ENCODE data around the gene IGFBP4.

IGFBP4 gene

DNA sequence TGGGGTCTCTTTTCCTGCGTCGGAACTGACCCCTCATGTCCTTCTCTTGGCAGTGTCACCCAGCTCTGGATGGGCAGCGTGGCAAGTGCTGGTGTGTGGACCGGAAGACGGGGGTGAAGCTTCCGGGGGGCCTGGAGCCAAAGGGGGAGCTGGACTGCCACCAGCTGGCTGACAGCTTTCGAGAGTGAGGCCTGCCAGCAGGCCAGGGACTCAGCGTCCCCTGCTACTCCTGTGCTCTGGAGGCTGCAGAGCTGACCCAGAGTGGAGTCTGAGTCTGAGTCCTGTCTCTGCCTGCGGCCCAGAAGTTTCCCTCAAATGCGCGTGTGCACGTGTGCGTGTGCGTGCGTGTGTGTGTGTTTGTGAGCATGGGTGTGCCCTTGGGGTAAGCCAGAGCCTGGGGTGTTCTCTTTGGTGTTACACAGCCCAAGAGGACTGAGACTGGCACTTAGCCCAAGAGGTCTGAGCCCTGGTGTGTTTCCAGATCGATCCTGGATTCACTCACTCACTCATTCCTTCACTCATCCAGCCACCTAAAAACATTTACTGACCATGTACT is 13.2 kb downstream of the IGFBP4 start:
- no peak for DNase-seq (ENCODE audit: low spot score)

DNA sequence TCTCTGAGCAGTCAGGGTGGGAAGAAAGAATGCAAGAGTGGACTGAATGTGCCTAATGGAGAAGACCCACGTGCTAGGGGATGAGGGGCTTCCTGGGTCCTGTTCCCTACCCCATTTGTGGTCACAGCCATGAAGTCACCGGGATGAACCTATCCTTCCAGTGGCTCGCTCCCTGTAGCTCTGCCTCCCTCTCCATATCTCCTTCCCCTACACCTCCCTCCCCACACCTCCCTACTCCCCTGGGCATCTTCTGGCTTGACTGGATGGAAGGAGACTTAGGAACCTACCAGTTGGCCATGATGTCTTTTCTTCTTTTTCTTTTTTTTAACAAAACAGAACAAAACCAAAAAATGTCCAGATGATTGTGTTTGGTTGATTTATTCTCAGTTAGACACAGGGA is 14.1 kb downstream of the IGFBP4 start:
- DNase-seq (ENCODE audit: low spot score): no peak

DNA sequence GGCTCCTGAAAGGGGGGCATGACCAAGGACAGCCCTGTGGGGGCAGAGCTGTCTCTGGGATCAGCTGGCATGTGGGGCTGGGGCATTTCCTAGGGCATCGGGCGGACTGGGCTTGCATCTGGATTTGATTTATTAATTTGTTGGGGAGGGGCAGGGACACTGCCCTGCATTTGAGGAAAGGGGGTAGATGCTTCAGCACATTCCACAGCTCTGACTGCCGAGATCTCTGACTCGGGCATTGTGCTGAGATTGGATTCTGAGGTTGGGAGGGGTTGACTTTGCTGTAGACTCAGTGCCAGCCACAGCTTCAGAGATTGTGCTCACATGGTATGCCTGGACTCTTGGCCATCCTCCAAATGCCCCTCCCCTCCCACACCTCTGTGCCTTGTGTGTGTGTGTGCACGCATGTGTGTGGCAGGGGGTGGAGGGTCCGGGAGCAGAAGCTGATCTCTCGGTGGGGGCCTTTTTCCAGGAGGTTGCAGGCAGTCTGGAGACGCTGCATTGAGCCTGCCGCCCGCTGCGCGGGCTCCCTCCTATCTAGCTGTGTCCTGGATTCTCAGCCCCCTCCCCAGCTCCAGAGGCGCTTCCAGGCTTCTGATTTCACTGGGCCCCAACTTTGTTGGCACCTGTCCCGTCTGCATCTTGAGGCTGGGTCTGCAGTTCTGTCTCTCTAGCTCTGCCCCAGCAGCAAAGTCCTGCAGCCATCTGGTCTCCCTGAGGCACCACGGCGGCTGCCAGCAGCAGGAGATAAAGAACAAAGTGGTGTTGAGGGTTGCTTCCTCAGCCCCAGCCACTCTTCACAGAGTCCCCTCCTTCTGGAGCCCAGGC is 14.9 kb downstream of the IGFBP4 start:
- peak; percentile 90 for DNase-seq (ENCODE audit: low spot score)

DNA sequence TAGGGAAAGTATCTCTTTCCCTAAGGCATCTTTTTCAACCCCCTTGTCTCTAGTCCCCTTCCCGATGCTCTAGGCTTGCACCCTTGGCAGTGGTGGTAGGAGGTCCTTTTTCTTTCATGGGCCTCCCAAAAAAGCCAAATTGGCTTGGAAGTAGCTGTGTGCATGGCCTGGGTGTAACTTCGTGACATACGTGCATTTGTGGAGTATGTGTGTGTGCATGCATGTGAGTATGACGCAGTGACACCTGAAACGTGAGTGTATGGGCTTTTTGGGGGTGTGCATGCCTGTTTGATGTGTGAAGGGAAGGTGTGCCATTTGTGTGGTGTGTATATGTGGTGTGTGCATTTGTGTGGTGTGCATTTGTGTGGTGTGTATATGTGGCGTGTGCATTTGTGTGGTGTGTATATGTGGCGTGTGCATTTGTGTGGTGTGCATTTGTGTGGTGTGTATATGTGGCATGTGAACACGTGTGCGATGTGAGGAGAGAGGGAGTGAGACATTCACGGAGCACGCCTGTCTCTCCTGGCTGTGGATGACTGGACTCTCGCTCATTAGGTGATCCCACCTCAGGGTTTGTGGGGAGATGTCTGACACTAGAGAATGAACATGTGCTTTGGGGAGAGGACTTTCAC is 15.7 kb downstream of the IGFBP4 start:
- DNase-seq (ENCODE audit: low spot score): no peak

DNA sequence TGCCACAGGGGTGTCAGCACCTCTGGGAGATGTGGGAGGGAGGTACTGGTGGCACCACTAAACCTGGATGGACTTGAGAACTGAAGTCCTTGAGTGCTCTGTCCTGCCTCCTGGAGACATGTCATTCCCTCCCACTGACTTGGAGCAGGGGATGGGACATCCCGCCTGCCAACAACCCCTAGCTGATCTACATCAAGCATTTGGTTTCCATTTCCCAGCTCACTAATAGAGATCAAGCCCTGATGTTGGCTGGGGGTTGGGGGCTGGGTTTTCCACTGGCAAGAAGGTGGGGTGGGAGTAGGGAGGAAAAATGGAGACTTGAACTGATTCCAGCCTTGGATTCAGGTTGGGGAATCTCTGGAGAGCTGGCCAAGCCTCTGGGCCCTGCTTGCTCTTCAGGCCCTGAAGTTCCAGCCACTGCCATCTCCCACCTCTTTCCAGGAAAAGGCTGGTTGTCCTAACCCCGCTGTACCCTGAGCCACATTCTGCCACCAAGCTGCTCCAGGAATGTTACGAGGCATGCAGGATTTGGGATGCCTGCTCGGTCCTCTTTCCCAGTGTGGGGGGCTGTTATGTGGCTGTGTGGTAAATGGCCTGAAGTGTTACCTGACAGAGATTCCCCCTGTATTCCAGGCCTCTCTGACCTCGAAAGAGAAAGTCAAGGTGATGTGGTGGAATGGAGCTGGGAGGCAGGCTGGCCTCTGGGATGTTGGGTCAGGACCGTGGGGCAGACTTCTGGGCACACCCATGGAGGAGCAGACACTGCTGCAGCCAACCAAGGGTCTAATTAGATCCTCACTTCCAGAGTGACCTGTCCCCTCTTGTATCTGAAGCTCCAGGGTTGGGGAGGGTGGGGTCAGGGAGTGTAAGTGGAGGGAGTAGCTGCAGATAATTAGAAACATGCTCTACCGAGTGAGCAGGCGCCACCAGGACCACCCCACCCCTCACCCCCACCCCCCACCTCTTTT is 16.7 kb downstream of the IGFBP4 start:
- DNase-seq (ENCODE audit: low spot score): no peak

DNA sequence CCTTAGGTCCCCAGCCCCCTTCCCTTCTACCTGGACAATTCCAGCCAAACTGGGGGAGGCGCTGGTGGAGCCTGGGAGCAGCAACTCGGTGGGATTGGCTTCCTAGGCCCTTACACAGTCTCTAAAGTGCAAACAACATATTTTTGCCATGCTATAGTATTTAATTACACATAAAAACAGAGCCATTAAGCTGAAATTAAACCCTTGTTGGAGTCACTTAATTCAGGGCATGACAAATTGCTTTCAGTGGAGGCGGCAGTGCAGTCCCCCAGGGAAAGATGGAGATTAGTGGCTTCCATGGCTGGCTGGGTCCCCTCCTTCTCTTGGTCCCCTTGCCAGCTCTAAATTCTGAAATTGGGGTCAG is 17.3 kb downstream of the IGFBP4 start:
- DNase-seq (ENCODE audit: low spot score): no peak

DNA sequence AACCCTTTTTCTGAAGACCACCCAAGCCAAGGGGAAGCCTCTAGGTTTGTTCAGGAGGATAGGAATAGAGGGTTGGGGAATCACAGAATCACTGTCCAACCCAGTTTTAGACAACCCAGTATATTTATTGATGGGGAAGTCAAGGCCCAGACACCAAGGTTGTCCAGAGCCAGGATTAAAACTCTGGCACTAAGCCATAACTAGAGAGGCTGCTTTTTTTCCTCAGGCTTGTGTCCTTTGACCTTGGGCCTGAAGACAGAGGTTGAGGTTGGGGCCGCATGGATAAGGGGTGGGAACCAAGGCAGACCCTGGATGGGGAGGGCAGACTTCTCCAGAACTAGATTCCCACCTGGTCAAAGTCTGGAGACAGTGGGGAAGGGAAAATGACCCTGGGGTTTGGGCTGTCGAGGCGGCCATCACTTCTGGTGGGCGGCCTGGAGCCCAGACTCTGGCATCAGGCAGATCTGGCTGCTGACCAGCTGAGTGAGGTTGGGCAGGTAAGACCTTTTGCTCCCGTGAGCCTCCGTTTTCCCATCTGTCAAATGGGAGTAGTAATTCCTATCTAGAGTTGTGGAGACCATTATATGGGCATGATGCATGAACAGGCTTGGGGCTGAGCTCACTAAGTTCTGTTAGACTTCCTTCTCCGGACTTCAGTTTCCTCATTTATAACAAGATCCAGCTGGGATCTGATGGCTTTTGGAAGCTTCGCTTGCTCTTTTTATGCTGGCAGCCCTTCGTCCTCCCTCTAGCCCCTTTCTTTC is 17.9 kb downstream of the IGFBP4 start:
- DNase-seq (ENCODE audit: low spot score): no peak

DNA sequence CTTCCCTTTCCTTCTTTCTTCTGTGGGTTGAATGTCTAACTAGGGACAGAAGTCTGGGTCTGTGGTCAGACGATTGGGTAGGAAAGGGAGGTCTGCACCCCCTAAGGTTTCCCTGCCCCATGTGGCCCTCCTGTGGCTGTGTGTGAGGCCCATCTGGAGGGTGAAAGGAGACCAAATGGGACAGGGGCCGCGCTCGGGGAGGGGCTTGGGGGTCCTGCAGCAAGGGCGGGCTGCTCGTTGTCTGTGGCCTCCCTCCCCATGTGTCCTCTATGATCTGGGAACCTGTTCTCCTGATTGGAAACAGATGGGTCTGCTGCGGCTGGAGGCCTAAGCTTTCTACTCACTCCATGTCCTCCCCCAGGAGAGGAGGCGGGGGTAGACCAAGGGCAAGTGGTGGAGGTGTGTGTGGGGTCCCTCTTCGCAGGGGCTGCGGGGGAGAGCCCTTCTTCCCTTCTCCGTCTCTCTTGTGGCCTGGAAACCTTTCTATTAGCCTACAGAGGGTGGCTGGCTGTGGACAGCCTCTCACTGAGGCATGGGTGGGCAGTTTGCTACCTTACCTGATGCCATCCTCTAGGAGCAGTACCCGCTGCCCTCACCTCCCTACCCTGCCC is 18.6 kb downstream of the IGFBP4 start:
- DNase-seq (ENCODE audit: low spot score): peak; percentile 54

DNA sequence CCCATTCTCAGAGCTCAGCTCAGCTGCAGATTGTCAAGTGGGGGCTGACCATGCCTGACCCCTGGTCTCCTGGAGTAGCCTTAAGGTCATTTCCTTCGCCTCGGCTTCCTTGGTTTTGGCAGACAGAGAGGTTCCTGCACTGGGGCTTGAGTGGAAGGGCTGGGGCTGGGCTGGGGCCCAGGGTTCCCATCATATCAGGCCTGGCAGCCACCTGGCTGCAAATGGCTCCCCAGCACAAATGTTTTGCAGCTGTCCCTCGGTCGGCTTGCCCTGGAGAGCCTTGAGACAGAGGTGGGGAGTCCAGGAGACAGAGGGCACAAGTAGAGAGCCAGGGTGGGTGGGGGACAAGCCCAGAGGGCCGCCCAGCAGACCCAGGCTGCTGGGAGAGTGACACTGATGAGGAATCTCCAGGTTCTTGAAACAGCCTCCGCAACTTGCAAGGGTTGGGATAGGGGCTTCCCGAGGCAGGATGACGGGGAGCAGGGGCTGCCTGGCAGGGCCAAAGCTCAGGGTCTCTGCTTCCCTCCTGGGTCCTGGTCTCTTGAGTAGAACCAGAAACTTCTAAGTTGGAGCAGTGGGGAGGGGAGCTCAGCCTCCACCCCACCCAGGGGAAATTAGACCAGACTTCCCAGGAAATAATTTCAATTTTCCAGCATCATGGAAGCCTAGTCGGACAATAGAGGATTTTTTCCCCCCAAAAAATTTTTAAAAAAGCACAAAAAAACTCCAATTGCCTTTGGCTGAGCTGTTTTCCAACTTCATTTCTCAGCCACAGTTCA is 19.3 kb downstream of the IGFBP4 start:
- DNase-seq (ENCODE audit: low spot score): no peak

DNA sequence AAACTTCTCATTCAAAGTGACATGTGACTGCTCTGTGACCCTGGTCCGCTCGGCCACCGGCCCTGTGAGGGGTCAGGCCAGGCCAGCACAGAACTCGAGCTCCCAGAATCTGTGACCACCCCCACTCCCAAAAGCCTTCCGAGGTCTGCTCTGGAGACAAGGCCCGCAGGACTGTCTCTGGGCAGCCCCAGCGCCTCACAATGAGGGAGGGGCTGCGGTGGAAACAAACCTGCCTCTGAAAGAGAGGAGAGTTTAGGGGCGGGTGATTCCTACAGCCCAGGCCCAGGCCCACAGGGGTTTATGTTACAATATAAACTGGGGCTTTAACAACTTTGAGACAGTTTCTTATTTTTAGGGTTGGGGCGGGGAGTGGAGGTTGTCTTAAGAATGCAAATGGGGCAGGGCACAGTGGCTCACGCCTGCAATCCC is 19.9 kb downstream of the IGFBP4 start:
- no peak for DNase-seq (ENCODE audit: low spot score)

DNA sequence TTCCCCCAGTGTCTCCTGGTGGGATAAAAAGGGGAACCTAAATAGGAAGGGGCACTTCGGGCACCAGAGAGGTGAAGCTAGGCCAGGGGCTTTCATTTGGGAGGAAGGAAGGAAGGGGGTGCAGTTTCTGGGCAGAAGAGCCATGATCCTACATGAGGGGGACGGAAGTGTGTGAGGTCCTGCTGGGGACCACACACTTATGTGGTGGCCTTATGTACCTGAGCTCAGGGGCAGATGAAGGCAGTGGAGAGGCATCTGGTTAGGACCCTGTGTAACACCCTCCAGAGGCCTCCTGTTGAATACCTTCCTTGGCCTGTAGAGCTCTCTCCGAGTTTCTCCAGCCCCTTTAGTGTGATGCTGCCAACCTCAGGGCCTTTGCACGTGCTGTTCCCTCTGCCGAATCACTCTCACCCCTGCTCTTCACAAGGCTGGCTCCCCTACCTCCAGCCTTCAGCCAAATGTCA is 21.2 kb downstream of the IGFBP4 start:
- no peak for DNase-seq (ENCODE audit: low spot score)

DNA sequence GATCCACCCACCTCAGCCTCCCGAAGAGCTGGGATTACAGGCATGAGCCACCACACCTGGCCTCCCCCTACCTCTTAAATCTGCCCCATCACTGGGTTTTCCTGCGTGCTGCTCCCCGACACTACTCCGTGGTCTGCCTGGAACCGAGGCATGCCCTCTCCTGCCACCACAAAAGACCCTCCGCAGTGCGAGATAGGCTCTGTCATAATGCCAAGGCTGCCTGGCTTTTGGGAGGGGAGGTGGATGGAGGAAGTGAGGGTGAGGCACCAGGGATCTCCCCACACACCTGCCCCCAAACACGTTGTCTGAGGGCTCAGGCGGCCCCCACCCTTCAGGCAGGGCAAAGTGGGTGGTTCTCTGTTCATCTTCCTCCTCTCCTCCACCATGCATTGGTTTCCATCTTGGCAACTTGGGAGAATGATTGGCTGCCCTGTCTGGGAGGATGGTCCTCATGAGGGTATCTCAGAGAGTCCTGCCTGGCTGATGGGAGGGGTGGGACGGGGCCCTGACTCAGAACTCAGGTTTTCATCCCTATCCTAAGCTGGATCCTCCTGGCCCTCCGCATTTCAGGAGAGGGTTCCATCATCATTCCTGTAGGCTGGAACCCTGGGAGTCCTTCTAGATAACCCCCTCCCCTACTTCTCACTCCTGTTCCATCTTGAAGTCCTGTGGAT is 23.2 kb downstream of the IGFBP4 start:
- no peak for DNase-seq (ENCODE audit: low spot score)

DNA sequence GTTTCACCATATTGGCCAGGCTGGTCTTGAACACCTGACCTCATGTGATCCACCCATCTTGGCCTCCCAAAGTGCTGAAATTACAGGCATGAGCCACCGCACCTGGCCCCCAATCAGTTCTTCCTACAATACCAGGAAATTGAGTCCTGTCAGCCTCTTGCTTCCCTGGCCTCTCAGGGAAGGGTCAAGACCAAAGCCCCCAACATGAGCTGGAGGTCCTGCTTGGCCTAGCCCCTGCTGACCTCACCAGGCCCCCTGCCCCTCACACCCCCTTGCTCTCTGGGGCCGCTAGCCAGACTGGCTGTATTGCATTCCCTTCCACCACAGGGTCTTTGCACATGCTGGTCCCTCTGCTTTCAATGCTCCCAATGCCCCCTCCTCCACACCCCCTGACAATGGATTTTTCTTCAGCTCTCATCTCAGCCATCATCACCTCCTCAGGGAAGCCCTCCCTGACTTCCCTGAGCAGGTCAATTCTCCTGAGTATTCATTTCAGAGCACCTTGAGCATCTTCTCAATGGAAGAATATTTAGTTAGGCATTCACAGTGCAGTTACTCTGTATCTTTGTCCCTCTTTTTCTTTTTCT is 24.1 kb downstream of the IGFBP4 start:
- DNase-seq (ENCODE audit: low spot score): no peak

DNA sequence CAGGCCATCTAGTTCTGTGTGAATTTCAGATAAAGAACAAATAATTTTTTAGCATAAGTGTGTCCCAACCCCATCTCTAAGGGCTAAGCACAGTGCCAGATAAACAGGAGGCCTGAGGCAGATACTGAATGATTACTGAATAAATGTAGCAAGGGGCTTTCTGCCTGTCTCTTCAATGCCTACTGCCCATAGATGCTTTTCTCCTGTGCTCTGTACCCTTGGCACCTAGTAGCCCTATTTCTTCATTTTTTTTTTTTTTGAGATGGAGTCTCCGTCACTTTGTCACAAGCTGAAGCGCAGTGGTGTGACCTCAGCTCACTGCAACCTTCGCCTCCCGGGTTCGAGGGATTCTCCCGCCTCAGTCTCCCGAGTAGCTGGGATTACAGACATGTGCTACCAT is 25.3 kb downstream of the IGFBP4 start:
- DNase-seq (ENCODE audit: low spot score): no peak

DNA sequence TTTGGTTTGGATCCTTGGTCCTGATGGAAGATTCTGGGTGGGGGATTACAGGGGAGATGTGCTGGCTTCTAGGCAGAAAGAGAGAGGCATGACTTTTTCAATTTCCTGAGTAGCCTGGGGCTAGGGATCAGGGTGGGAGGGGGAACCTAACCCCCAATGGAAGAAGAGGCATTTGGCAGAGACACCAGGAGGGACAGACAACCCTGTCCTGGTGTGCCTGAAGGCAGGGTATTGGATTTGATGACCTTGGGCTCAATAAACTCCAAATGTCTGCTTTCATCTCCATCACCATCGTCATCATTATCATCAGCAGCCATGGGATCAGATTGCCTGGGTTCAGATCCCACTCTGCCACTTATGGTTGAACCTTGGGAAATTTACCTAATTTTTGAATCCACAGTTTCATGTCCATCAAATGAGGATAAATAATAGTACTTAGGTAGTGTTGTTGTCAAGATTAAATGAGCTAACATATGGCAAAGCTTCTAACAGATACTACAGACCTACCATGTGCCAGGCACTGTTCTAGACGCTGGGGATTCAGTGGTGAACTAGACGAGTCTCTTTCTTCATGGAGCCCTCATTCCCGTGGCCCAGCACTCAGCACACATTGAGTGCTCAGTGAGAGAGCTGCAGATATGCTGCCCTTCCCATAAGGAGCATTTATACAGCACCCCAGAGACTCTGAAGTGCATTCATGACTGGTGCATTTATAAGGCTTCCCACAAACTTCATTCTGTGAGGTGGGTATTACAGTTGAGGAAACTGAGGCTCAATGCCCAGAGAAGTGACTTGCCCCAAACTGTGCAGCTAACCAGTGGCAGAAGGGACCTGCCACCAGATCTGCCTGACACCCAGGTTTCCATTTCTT is 26.8 kb downstream of the IGFBP4 start:
- no peak for DNase-seq (ENCODE audit: low spot score)

DNA sequence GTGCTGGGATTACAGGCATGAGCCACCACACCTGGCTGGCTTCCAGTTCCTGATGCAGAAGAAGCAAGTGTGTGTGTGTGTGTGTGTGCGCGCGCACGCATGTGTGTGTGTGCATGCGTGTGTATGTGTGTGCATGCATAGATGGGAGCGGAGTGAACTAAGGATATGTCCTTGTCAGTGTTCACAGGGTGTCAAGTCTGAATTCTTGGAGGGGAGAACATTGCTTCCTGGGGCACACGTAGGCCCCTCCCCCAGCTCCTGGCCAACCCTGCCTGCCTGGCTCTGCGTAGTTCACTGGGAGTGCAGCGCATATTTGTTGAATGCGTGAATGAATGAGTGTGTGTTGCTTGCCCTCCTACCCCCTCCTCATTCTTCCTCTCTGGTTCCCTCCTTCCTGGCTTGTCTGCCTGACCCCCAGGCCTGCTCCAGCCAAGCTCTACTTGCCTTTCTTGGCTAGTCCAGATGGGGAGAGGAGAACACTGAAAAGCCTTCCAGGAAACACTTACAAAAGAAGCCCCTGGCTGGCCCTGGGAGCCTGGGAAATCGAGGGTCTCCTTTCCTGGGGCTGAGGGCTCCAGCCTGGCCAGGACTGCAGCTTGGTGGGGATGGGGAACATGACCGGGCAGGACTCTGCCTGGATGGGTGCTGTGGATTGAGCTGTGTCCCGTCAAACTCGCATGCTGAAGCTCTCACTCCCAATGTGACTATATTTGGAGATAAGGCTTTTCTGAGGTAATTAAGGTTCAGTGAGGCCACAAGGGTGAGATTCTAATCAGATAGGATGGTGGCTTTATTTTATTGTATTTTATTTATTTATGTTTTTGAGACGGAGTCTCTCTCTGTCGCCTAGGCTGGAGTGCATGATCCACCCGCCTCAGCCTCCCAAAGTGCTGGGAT is 27.9 kb downstream of the IGFBP4 start:
- no peak for DNase-seq (ENCODE audit: low spot score)

Measured in AG08395 (cell line).